OCI-LY3 (cell line): ENCODE data around the gene ZNF329.
A peak's percentile ranks its signal among the peaks of the same experiment; 100 is the strongest.

Experiments
- H2AFZ ChIP-seq: fragments of 200-600, 300-600 bp; shearing (Covaris generic); 2 replicates; pipeline ENCODE4 v1.6.0; 2014; ENCODE audit warnings: antibody characterized with exemption, low read depth, low read length
- H3K27ac ChIP-seq: fragments of 200-600, 300-600 bp; sonication (generic); 2 replicates; pipeline ENCODE4 v1.5.1; 2014; ENCODE audit warnings: mild to moderate bottlenecking, low read length, moderate library complexity, mixed read lengths
- H3K27me3 ChIP-seq: fragments of 200-600, 300-600 bp; sonication (generic); 2 replicates; pipeline ENCODE4 v1.6.1; 2014; ENCODE audit warnings: low read depth, low read length, mixed read lengths
- H3K36me3 ChIP-seq: fragments of 200-600, 300-600 bp; sonication (generic); replicated peaks from 2 replicates; pipeline ENCODE3; 2014; ENCODE audit warnings: low read depth, low read length, mixed read lengths
- H3K4me1 ChIP-seq: fragments of 300-600, 200-600 bp; sonication (generic); 2 replicates; pipeline ENCODE4 v1.6.1; 2014; ENCODE audit warnings: low read length, mixed read lengths
- H3K4me2 ChIP-seq: fragments of 200-600, 300-600 bp; sonication (generic); 2 replicates; pipeline ENCODE4 v1.6.1; 2014; ENCODE audit warnings: low read length, mixed read lengths
- H3K4me3 ChIP-seq: fragments of 300-600, 200-600 bp; sonication (generic); 2 replicates; pipeline ENCODE4 v1.5.1; 2014; ENCODE audit warnings: antibody characterized with exemption, mild to moderate bottlenecking, low read length, moderate library complexity
- H3K79me2 ChIP-seq: fragments of 300-600, 200-600 bp; shearing (Covaris generic); 2 replicates; pipeline ENCODE4 v1.6.1; 2014; ENCODE audit warnings: mild to moderate bottlenecking, low read length, mixed read lengths
- H3K9ac ChIP-seq: fragments of 300-600, 200-600 bp; shearing (Covaris generic); 2 replicates; pipeline ENCODE4 v1.6.0; 2014; ENCODE audit warnings: mild to moderate bottlenecking, low read length, moderate library complexity
- H3K9me3 ChIP-seq: fragments of 200-600, 300-600 bp; shearing (Covaris generic); 2 replicates; pipeline ENCODE4 v1.6.1; 2014; ENCODE audit warnings: low read length, mixed read lengths; ENCODE audit not compliant: insufficient read depth
- H4K20me1 ChIP-seq: fragments of 200-600, 300-600 bp; sonication (generic); 2 replicates; pipeline ENCODE4 v1.6.1; 2016; ENCODE audit warnings: low read length, mixed read lengths; ENCODE audit not compliant: insufficient read depth
- CTCF ChIP-seq: fragments of 200-600, 300-600 bp; sonication (generic); IDR thresholded peaks from 2 replicates; pipeline ENCODE4 v1.5.1; 2014; ENCODE audit warnings: antibody characterized with exemption, low read length, low read depth
- EZH2phosphoT487 ChIP-seq: fragments of 200-600 bp; shearing (Covaris generic); IDR thresholded peaks from 2 replicates; pipeline ENCODE4 v1.6.1; 2018; ENCODE audit warnings: antibody characterized with exemption, mixed run types, low read depth

ZNF329 gene

GRCh38 chr19:58166268-58166667 is 15.7 kb upstream of the ZNF329 start:
- H3K9me3 ChIP-seq: peaks cover 48% of the 10 kb centered on the region

GRCh38 chr19:58157045-58157728 is 6.6 kb upstream of the ZNF329 start:
- Histone ChIP-seq H2AFZ (no peak overlapping the region), H3K9me3 (no peaks in the 10 kb centered on the region)

More at GRCh38 chr19:58166268-58166667, 15.7 kb upstream of the ZNF329 start:
- TF ChIP-seq CTCF: no peak
- TF ChIP-seq EZH2phosphoT487: no peak
- Histone ChIP-seq H3K4me1 (no peaks in the 10 kb centered on the region), H3K9ac (no peak overlapping the region), H3K4me3 (no peak overlapping the region), H4K20me1 (no peaks in the 10 kb centered on the region), H3K79me2 (no peaks in the 10 kb centered on the region), H3K4me2 (no peak overlapping the region), H3K27ac (no peak overlapping the region), H2AFZ (no peak overlapping the region), H3K36me3 (no peaks in the 10 kb centered on the region), H3K27me3 (no peaks in the 10 kb centered on the region)

GRCh38 chr19:58154679-58155648 is 4.4 kb upstream of the ZNF329 start:
- Histone ChIP-seq H3K4me2 (peak overlapping the region; percentile 21), H3K9me3 (0 out of 2 replicates have a peak, but pooled peaks cover 3% of the 10 kb centered on the region), H3K9ac (peak overlapping the region; percentile 15; the same call in 1 of the 2 replicates), H3K36me3 (no peaks in the 10 kb centered on the region), H3K4me1 (peaks cover 4% of the 10 kb centered on the region; the same call in 1 of the 2 replicates), H2AFZ (no peak overlapping the region; the same call in 1 of the 2 replicates), H3K79me2 (peaks cover 5% of the 10 kb centered on the region), H3K4me3 (peak overlapping the region; percentile 70), H3K27me3 (no peaks in the 10 kb centered on the region), H3K27ac (no peak overlapping the region), H4K20me1 (no peaks in the 10 kb centered on the region)
- TF ChIP-seq CTCF: peak; percentile 52
- TF ChIP-seq EZH2phosphoT487: no peak

More at GRCh38 chr19:58157045-58157728, 6.6 kb upstream of the ZNF329 start:
- H3K27ac ChIP-seq: no peak overlapping the region
- no peaks in the 10 kb centered on the region for H3K79me2 ChIP-seq
- no peak overlapping the region for H3K4me3 ChIP-seq
- H3K4me2 ChIP-seq: no peak overlapping the region
- H3K4me1 ChIP-seq: no peaks in the 10 kb centered on the region
- H3K9ac ChIP-seq: no peak overlapping the region
- no peaks in the 10 kb centered on the region for H4K20me1 ChIP-seq
- no peaks in the 10 kb centered on the region for H3K27me3 ChIP-seq
- no peak for TF ChIP-seq CTCF
- no peak for TF ChIP-seq EZH2phosphoT487
- no peaks in the 10 kb centered on the region for H3K36me3 ChIP-seq

GRCh38 chr19:58154287-58154678 is 3.7 kb upstream of the ZNF329 start:
- Histone ChIP-seq H3K79me2 (peaks cover 10% of the 10 kb centered on the region), H3K27me3 (no peaks in the 10 kb centered on the region), H3K9me3 (peaks cover 9% of the 10 kb centered on the region), H2AFZ (no peak overlapping the region), H3K4me3 (peak overlapping the region; percentile 70), H3K36me3 (peaks cover 6% of the 10 kb centered on the region), H4K20me1 (no peaks in the 10 kb centered on the region), H3K4me1 (peaks cover 10% of the 10 kb centered on the region), H3K4me2 (peak overlapping the region; percentile 13), H3K27ac (no peak overlapping the region), H3K9ac (no peak overlapping the region)
- TF ChIP-seq EZH2phosphoT487: no peak
- TF ChIP-seq CTCF: no peak
